Hippocampal formation (tissue), 2 donors: ENCODE results near the gene HDAC9.
"Not testable (repeated sequence)": the region's sequence is repeated elsewhere in the genome, so short reads cannot be mapped to it uniquely, and the experiment has no call there.

Experiments
- DNase-seq, 2 donors: peaks; one replicate each; lab custom pipeline; 2025; lab: John Stamatoyannopoulos, UW

HDAC9 gene

DNA sequence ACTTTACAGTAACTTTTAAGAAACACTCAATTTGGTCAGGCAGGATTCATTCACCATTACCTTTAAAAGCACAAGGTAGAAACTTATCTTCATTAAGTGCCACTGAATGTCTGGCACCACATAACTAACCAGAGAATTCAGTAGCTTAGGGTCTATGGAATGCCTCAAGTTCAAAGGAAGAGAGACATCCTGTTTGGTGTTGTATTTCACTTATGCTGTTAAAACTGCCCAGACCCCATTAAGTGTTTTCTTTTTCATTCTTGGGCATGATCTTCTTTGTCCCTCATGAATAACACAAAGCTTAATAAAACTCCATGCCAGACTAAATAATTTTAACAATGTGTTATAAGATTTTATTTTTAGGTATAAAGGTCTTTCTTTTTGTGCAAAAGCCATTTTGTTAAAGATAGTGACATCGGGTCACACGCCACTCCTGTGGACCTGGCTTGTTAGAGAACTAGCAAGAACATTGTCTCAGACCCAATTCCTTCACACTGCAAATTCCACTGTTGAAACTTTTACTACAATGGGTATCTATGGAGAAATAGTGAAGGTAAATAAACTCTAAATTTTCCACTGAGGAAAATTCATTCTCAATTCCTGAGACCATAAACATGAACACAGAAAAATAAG lies 400.9 kb downstream of the HDAC9 start:
- no peak for DNase-seq

DNA sequence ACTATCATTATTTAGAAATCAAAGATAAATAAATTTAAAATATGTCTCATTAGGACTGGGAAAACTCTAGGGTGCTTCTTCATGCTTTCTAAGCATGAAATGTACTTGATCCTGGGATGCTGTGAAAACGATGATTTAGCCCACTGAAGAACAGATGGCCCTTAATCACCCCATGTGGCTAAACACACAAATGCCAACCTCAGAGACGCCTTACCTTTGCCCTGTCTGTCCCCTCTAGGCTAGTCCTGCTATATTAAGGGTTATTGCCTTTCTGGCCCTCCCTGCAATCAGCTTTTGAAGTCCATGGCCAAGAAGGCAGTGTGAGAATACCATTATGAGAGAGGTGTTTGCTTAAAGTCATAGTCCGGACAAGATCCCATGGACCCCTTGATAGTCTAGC lies 404.7 kb downstream of the HDAC9 start:
- no peak for DNase-seq

DNA sequence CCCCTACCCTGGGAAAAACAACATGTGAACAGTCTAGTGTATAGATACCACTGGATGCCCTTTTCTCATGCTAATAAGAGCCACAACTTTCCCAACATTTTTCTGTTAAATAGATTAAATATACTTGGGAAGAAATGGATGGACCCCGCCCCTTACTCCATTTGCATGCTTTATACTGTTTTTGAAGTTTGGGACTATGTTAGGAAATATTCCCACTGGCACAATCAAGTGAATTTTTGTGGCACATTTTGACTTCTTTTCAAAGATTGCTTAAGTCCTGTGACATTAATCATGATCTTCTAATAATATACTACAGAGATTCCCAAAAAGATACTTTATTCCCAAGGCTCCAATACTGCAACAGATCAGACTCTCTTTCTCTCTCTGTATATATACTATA lies 405.3 kb downstream of the HDAC9 start:
- DNase-seq: no peak

DNA sequence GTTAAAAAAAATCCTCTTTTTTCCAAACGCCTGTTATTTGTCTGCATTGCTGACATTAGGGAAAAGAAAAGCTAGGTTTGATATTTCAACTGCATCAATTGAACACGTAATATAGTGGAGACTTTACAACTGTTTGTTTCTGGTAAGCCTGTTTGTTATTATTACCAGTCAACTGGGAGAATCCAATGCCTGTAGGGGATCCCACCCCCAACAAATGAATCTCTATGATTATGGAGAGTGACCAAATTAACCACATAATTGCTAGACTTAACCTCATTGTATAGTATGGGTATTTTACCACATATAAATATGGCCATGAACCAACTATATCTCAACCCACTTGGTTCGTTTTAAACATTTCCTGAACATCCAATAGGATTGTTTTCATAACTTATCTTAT lies 405.8 kb downstream of the HDAC9 start:
- no peak for DNase-seq

DNA sequence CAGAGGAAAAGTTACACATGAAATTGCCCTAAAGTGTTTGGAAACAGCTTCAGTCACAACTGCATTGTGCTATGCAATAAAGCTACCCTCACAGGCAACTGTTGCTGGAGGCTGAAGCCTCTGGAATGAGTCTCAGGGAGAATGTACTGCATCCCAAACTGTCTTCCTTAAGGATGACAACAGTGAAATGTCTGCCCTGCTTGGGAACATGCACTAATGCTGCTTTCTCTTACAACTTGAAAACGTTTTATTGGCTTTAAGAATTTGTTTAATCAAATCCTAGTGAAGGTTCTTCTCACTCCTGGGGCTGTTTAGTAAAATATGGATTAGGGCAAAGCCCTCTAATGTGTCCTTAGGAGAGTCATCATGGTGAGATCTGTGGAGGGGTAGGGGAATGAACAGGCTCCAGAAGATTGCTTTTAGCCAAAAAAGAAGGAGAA lies 406.5 kb downstream of the HDAC9 start:
- DNase-seq: no peak

DNA sequence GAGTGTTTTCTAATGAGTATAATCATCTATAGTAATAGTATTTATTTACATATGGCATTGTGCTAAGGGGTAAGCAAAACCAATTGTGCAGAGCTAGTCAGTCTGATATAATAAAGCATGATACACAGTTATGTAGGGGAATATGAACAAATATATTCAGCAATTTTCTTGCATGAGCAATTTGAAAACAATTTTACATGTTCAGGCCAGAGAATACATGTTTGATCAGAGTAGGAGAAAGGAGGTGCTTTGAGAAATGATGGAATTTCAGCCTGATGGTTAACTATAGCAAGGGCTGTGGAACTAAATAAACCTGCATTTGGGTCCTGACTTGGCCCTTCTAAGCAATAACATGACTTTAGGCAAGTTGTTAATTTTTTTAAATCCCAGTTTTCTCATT lies 407.3 kb downstream of the HDAC9 start:
- no peak for DNase-seq

DNA sequence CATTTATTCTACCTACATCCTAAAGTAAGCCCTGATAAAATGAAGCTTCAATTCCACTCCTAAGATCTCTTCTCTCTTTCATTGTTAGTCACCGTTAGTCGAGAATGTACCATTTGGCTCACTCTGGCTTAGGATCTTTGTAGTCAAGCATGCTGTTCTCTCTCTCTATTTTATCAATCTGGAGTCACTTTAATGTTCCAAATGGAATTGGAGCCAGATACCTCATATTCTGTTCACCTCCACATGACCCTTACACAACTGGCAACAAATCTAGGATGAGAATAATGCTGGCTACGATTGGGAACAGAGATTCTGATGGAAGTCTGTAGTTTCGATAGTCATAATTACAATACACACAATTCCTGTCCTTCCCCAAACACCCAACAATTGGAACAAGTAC lies 408.1 kb downstream of the HDAC9 start:
- DNase-seq: no peak

DNA sequence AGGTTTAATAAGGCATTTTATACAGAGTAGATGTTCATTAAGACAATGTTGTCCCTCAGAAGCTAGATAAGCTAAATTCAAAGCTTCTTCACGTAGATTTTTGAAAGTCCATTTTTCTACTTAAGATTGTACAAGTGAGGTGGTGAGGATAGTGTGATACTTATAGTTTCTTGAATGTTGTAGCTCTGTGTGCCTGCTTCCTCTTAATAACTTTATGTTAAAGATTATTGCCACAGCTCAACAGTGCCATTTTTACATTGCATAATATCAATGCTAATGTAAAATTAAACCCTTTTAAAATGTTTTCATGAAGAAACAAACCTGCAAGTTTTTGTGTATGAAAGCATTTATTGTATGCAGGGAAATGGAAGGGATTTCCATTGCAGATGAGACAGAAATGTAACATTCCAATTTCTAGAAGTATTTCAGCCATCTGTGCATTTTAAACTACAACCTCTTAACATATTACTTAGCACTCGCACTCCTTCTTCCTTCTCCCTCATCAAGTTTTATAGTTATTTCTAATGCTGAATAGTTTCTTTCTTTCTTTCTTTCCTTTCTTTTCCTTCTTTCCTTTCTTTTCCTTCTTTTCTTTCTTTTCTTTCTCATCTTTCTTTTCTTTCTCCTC lies 409.9 kb downstream of the HDAC9 start:
- no peak for DNase-seq

DNA sequence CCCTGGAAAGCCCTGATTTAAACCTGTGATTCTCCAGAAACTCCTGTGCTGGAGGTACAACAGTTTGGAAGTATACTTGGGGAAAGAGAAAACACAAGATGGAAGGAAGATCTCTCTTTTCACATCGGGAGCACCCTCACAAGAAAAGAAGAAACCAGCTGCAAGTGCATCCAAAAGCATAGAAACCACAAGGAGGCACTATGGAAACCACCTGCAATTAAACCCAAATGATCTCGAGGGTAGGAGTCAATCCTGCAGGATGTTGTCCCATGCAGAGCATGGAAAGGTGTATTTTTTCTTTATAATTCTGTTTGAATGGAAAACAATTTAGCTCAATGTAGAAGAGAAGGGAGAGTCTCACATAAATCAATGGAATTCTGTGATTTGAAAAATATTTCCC lies 411.4 kb downstream of the HDAC9 start:
- no peak for DNase-seq

DNA sequence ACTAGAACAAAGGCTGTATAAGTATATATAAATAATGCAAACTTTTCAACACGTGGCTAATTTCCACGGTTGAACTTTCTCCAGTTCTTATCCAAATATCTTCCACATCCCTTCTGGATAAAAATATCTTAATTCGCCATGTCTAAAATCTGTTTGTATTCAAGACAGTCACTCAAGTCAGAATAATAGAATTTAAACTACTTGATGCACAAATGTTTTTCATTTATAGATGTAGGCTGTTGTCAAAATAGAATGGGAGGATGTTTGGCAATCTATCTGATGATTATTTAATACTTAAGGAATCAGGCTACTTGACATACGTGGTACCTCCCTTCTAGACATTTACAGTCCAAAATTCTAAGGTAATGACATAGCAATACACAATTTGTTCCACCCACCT lies 417.6 kb downstream of the HDAC9 start:
- DNase-seq: no peak

DNA sequence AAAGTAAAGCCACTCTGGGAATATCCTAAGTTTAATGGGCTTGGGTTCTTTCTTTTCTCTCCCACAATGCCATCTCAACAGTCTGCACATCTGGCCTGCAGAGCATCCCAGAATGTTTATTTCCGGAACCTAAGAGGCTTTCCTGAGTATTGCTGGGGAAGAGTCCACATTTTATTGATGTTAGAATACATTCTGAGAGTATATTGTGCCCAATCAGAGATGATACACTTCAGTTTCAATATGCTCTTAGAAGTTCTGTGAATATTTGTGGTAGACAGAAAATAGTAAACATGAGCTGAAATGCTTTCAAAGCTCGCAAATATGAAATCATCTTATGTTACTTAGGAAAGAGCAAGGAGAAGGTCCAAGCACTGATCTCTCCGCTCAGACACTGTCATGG lies 421.3 kb downstream of the HDAC9 start:
- DNase-seq: no peak

DNA sequence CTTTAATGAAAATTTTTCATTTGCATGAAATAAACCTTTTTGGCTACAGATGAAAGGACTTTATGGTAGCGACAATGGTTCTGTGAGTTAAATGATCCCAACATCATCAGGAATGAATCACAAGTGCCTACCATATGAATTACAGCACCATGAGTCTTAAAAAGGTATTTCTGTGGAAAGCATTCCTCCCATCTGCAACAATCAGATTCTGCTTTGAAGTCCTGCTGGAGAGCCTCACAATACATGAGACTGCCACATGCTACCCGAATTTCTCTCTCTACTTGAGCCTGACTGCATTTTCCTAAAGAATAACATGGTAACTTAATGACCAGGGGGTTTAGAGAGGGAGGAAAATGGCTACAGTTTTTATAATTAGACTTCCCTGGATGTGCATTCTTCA lies 431.6 kb downstream of the HDAC9 start:
- no peak for DNase-seq

DNA sequence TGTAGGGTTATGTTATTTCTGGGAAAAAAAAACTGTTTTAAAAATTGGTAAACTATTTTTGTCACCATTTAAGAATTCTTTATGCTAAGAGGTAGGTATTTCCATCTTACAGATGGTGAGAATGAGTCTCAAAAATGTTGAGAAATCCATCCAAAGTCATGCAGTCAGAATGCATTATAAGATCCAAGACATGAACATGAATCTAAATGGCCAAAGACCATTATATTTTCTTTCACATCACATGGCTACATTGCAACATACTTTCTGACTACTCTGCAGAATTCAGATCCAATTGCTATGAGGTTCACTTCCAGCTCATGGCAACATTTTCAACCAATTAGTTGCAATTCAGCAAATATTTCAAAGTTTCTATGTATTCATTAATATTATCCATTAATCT lies 440.7 kb downstream of the HDAC9 start:
- DNase-seq: no peak

DNA sequence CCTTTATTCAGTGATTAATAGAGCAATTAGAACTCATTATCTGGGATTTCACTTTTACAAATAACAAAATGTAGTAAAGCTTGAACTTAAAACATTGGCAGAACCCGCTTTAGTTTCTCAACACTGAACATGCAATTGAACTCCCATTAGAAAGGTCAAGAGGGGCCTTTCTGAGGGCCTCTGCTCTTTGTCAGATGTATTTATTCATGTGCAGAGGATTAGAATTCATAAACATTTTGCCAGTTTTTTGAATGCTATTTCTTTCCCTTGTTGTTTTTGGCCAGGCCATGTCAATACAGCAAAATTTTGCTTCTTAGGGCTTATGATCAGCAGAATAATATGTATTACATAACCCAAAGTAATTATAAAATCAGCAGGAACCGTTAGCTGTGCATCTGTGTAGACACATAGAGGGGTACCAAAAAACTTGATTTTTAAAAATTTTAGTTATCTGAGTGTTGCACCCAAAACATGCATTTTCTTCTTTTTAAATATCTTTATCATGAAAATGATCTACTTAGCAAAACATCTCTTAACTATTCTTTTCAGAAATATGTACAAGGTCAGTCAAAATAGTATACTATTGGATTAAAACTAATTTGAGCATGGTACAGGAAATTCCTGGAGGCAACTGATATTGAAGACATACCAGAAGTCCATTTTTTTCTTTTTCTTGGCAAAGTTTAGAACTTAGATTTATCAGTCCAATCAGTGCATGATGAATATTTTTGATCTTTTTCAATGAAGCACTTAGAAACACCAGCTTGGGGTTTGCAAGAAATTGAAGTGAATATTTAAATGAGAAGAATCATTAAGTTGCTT lies 444.4 kb downstream of the HDAC9 start:
- no peak for DNase-seq

DNA sequence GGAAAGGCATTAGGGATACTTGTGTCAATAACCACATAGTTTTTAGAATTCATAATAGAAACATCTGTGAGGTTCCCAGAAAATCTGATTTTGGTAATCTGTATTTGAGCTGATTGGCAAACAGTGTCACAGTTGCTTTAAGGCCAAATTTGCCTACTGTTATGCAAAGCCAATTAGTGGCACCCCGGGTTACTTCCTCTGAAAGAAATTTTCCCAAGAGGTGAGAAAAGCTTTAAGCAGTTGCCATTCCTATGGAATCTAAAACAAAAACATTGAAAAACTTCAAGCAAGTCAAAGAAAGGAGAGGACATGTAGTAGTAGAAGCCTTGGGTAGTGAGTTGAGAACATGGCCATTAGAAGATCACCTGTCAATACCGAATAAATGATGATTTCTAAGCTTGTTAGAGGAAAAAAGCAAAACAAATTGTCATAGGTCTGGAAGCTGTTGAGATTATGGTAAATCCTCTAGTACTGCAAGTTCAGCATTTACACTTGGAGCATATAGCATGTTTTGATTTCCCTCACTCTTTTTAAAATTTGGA lies 445.1 kb downstream of the HDAC9 start:
- DNase-seq: no peak

DNA sequence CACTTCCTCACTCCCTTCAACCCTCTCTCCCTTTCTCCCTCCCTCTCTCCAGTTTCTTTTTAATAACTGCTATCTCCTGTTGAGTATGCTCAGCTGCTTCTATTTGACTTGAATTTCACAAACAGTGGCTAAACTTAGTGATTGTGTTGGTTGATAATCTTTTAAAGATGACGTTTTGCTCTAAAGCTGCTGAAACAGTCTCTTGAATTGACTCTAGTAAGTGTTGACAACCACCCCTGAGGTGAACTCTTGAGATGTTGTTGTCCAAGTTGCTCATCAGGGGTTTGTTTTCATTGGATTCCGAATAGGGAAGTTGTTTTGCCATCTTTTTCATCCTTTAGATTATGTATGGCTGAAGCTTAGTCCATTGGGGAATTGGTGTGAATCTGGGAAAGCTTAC lies 445.7 kb downstream of the HDAC9 start:
- no peak for DNase-seq

DNA sequence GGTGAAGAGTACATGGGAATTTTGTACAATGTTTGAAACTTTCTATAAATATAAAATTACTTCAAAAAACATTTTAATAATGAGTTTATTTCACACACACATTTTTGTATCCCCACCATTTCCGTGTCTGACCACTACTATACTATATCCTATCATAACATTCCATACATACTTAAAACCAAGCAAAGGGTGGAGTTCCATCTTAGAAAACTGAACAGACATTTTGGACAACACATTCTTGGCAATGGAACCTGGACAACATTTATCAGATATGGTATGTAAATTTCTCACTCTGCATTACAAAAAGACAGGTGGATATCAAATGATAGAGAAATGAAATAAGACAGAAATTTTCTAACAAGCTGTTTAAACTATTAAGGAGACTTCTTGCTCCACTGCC lies 453.0 kb downstream of the HDAC9 start:
- DNase-seq: no peak

DNA sequence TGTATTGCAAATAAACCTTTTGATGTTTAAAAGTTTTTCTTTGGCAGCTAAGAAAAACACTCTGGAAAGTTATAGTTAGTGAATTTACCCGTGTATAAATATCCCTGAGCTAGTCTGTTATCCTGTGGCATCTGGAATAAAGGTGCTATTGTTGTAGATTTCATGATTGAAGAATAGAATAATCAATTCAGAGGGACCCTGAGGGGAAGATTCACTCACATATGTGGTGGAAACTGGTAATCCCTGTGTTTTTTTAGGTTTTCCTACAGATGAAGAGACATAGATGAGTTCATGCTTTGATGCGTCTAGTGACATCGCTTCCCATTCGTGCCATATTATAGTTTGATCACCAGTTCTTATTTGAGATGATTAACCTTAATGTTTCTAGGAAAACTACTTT lies 457.3 kb downstream of the HDAC9 start:
- DNase-seq: no peak

DNA sequence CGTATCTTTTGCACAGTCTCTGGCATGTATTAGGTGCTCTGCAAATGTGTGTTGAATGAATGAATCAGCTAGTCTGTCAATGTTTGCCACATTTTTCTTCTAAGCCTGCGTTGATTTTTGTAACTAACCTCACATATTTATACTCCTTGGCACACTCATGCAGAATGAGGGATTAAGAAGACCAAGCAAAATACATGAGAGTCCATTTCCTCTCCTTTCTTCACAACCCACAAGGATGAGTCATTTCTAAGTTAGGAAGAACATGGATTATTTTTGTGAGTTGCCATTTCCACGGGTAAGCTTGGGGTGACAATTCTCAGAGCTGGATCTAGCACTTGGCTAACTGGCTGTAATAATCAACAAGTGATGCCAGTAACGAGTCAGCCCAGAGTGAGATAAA lies 463.1 kb downstream of the HDAC9 start:
- no peak for DNase-seq

DNA sequence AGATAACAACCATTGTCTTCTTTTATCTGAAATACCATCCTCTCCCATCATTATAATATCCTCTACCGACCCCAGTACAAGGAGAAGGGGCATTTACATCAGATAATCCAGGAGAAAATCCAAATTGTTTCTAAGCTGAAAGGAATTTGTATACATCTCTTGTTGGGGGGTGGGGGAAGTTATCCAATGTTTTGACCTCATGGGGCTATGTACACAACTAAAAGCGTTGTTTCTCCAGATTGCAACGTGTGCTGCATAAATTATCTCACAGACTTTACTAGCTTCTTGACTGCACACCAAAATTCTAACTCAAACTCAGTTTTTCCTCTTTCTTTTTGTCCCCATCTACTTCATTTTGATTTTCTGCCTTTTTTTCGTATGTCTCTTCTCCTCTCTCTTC lies 465.2 kb downstream of the HDAC9 start:
- DNase-seq: no peak

DNA sequence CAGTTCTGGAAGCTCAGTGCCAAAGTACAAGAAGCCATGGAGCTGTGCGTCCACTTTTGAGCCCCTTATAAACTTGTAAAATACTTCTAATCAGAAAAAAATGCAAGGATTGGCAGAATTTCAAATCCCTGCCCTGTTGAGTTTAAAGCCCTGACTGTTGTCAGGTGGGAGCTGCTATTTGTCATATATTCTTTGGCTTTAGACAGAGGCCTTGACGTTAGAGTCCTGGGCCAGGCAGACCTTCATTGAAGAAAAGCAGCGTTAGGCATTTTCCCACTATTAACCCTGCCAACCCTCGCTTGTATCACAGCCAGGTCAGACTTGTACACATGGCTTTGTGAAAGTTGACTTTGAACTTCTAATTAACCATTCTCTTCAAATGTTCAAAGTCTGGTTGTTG lies 466.5 kb downstream of the HDAC9 start:
- DNase-seq: no peak

DNA sequence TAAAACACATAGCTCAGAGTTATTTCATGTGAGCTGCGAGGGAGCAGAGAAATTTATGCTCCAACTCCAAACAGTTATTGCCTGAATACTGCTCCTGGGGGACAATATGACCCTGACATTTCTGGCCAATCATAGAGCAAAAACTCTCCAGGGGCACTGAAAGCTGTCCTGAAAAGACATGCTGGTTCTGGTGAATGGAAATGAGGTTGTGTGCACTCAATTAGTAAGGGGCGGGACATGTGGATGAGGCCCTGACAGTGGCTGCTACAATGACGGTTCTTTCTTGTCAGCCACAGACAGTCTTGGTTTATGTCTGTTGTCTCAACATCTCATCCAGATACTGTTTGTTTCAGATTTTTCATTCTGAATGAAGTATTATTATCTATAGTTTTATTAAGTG lies 470.1 kb downstream of the HDAC9 start:
- no peak for DNase-seq

DNA sequence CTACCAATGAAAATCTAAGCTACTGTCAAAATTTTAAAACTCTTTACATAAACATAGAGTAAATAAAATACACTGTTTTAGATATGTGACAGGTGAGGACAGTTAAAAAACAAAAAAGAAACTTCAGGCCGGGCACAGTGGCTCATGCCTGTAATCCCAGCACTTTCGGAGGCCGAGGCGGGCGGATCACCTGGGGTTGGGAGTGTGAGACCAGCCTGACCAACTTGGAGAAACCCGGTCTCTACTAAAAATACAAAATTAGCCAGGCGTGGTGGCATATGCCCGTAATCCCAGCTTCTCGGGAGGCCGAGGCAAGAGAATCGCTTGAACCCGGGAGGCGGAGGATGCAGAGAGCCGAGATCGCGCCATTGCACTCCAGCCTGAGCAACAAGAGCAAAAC lies 472.2 kb downstream of the HDAC9 start:
- not testable (repeated sequence) for DNase-seq
